GM12878 (cell line): Measurements from ENCODE around the gene FBXO8.

Source experiments
- POLR2A ChIP-seq: IDR thresholded peaks from 2 replicates; pipeline ENCODE4 v1.6.1; 2011; ENCODE audit warnings: low read depth, mild to moderate bottlenecking, low read length
- TF ChIP-seq, protein P1 (sequence below), 3 experiments: IDR thresholded peaks in 2 of 3; conservative IDR thresholded peaks in 1 of 3; 2 replicates each; pipeline ENCODE4 v1.5.1; 2011; ENCODE audit warnings: low read depth in 3 of 3, low read length in 3 of 3, mild to moderate bottlenecking in 3 of 3, control low read depth in 2 of 3, moderate library complexity in 2 of 3, inconsistent platforms in 1 of 3, mixed read lengths in 1 of 3; ENCODE audit not compliant: control insufficient read depth in 2 of 3, insufficient read depth in 1 of 3; ENCODE audit errors: extremely low read depth in 1 of 3

DNA sequence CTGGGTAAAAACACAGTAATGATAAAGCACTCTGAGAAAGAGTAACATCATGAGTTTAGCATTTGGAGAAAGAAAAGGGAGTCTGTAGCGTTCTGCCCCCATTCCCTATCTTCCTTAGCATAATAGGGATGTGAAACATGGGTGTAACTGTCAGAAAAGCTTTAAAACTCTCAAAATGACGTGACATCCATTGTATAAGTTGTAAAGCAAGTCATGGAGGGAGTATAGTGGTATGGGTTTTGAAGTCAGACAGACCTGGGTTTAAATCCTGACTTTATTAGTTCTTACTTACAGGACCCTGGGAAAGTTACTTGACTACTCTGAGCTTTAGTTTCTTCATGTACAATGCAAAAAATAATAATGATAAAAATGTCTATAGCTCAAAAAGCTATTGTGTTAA is 17.1 kb downstream of the FBXO8 start:
- no peak for TF ChIP-seq POLR2A
- TF ChIP-seq, protein P1, sequence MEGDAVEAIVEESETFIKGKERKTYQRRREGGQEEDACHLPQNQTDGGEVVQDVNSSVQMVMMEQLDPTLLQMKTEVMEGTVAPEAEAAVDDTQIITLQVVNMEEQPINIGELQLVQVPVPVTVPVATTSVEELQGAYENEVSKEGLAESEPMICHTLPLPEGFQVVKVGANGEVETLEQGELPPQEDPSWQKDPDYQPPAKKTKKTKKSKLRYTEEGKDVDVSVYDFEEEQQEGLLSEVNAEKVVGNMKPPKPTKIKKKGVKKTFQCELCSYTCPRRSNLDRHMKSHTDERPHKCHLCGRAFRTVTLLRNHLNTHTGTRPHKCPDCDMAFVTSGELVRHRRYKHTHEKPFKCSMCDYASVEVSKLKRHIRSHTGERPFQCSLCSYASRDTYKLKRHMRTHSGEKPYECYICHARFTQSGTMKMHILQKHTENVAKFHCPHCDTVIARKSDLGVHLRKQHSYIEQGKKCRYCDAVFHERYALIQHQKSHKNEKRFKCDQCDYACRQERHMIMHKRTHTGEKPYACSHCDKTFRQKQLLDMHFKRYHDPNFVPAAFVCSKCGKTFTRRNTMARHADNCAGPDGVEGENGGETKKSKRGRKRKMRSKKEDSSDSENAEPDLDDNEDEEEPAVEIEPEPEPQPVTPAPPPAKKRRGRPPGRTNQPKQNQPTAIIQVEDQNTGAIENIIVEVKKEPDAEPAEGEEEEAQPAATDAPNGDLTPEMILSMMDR (IDR thresholded peaks at IDR 0.05 in 2 of 3, conservative IDR thresholded peaks at IDR 0.05 in 1 of 3; ENCODE audit: control insufficient read depth in 2 of 3, extremely low read depth in 1 of 3, insufficient read depth in 1 of 3, low read depth in 3 of 3, low read length in 3 of 3) = no peak
